Measurements from ENCODE around the gene ITPRIPL2.

- TF ChIP-seq CTCF (IDR thresholded peaks at IDR 0.05) (no peak), POLR2A (IDR thresholded peaks at IDR 0.05) (no peak), POLR2AphosphoS5 (IDR thresholded peaks at IDR 0.05; ENCODE audit: insufficient read depth in 1 of 2, low read depth in 1 of 2) (no peak)
These were observed 46.8 kb upstream of the ITPRIPL2 start for GRCh38 chr16:19066988-19067348.

Data from vagina (tissue), 2 donors.